T-cell (primary cell): ENCODE results near the gene ITSN1. TPM values are rescaled to one million over a fixed set of nuclear protein-coding genes. Genes with fewer than 3 reads are reported as not detected.

ENCODE experiments used
- ATAC-seq, 4 experiments: fragments of 200-7000 bp in 3 of 4; fragments of 150-1000 bp in 1 of 4; cut with Tn5 transposase; replicated peaks in 1 of 4; 1 replicate in 3 of 4; 2 replicates in 1 of 4; pipeline ENCODE4 v1.10.0; 2021; ENCODE audit warnings: moderate library complexity in 3 of 4, mild to moderate bottlenecking in 2 of 4, moderate number of reproducible peaks in 1 of 4
- CTCF ChIA-PET, 2 donors: fragments of 300-600 bp; sonication (Branson Sonifier 250); formaldehyde crosslinking; loops; one replicate each; lab custom pipeline; 2022; ENCODE audit warnings: antibody characterized with exemption in 2 of 2; lab: Charles Lee
- POLR2A ChIA-PET, 2 donors: fragments of 300-600 bp; sonication (Branson Sonifier 250); formaldehyde crosslinking; loops; one replicate each; lab custom pipeline; 2022; ENCODE audit warnings: antibody characterized with exemption in 2 of 2; lab: Charles Lee
- DNase-seq, 35 experiments: peaks; one replicate each; pipeline versions ENCODE4 v3.0.0 to v3.0.0-alpha.2; 2013 to 2023
- H3K27ac ChIP-seq: one replicate; pipeline ENCODE4 v1.5.1; 2013; ENCODE audit warnings: low read length
- H3K27me3 ChIP-seq, 2 experiments: replicated peaks in 1 of 2; 1 replicate in 1 of 2; 2 replicates in 1 of 2; pipeline versions ENCODE4 v1.6.1 to v1.7.0; 2013; ENCODE audit warnings: low read length in 1 of 2, mixed read lengths in 1 of 2; ENCODE audit not compliant: control insufficient read depth in 2 of 2, insufficient read depth in 2 of 2; ENCODE audit errors: extremely low read depth in 1 of 2
- H3K36me3 ChIP-seq, 2 donors: 1 replicate in 1 of 2; 2 replicates in 1 of 2; pipeline versions ENCODE4 v1.6.1 to v1.7.0; 2013; ENCODE audit warnings: low read length in 1 of 2; ENCODE audit not compliant: control insufficient read depth in 2 of 2, insufficient read depth in 1 of 2; ENCODE audit errors: extremely low read depth in 1 of 2
- H3K4me1 ChIP-seq, 2 experiments: 1 replicate in 1 of 2; 2 replicates in 1 of 2; pipeline versions ENCODE4 v1.6.1 to v1.7.0; 2013; ENCODE audit warnings: low read length in 2 of 2, mixed read lengths in 1 of 2; ENCODE audit not compliant: insufficient read depth in 2 of 2, control insufficient read depth in 1 of 2; ENCODE audit errors: extremely low read depth in 1 of 2
- H3K4me3 ChIP-seq, 2 donors: 1 replicate in 1 of 2; 2 replicates in 1 of 2; pipeline versions ENCODE4 v1.5.1 to v1.7.0; 2013; ENCODE audit warnings: mild to moderate bottlenecking in 2 of 2, low read length in 1 of 2, moderate library complexity in 1 of 2; ENCODE audit not compliant: control insufficient read depth in 1 of 2; ENCODE audit errors: extremely low read depth in 1 of 2
- H3K9me3 ChIP-seq: 2 replicates; pipeline ENCODE4 v1.7.0; 2013
- H3K27ac Mint-ChIP-seq, 2 donors: one replicate each; pipeline ENCODE4 v1.8.0; 2020 to 2021; ENCODE audit warnings: mild to moderate bottlenecking in 2 of 2, mixed read lengths in 2 of 2
- H3K27me3 Mint-ChIP-seq, 2 donors: one replicate each; pipeline ENCODE4 v1.8.0; 2021 to 2022; ENCODE audit warnings: mixed read lengths in 2 of 2
- H3K36me3 Mint-ChIP-seq: one replicate; pipeline ENCODE4 v1.8.0; 2021; ENCODE audit warnings: mixed read lengths
- H3K4me1 Mint-ChIP-seq, 3 donors: one replicate each; pipeline ENCODE4 v1.8.0; 2020 to 2022; ENCODE audit warnings: mixed read lengths in 3 of 3, mild to moderate bottlenecking in 1 of 3
- H3K4me3 Mint-ChIP-seq, 3 donors: one replicate each; pipeline ENCODE4 v1.8.0; 2020 to 2022; ENCODE audit warnings: mild to moderate bottlenecking in 3 of 3, mixed read lengths in 3 of 3, moderate library complexity in 3 of 3
- H3K9me3 Mint-ChIP-seq, 3 donors: one replicate each; pipeline ENCODE4 v1.8.0; 2020 to 2022; ENCODE audit warnings: mixed read lengths in 3 of 3
- WGBS: methylation state at CpG from one replicate; pipeline ENCODE4 v1.1.5; 2013; ENCODE audit warnings: missing lambda C conversion rate; ENCODE audit not compliant: insufficient coverage; 5-methylcytosine and 5-hydroxymethylcytosine counted together
- total RNA-seq, 35 experiments: library from RNA in 6 of 35; stranded (reverse) in 6 of 35; fragments of 120-200 nt in 1 of 35; gene quantifications; one replicate each; pipeline versions ENCODE4 v1.2.1 to v1.2.4 and lab custom pipeline; 2013 to 2026

The ITSN1 gene
- total RNA-seq, 5 donors from 2014 or later (not counting 1 experiment from before 2014, with no cell fraction given) = 2.3 to 3.9 (median 3.0) TPM

- H3K4me1 ChIP-seq = no peaks in the 10 kb centered on the region
- Mint-ChIP-seq H3K4me3 (no peak overlapping the region), H3K9me3 (no peaks in the 10 kb centered on the region), H3K4me1 (no peaks in the 10 kb centered on the region), H3K36me3 (peaks cover 9% of the 10 kb centered on the region), H3K27ac (no peak overlapping the region), H3K27me3 (no peaks in the 10 kb centered on the region)
- POLR2A ChIA-PET = no interaction called here
- WGBS = 100% methylated on average over 2 of the region's 8 CpGs
- H3K36me3 ChIP-seq = no peaks in the 10 kb centered on the region
- no peak overlapping the region for H3K4me3 ChIP-seq
- ATAC-seq (no peak), DNase-seq (no peak)
- no peaks in the 10 kb centered on the region for H3K27me3 ChIP-seq
- no peaks in the 10 kb centered on the region for H3K9me3 ChIP-seq
- H3K27ac ChIP-seq = no peak overlapping the region
- CTCF ChIA-PET = no interaction called here
Observed at GRCh38 chr21:33801424-33802405, 159.4 kb downstream of the ITSN1 start.

GRCh38 chr21:33802481-33802880, 160.2 kb downstream of the ITSN1 start:
- H3K4me1 ChIP-seq = no peaks in the 10 kb centered on the region
- Mint-ChIP-seq H3K4me3 (no peak overlapping the region), H3K27me3 (no peaks in the 10 kb centered on the region), H3K9me3 (no peaks in the 10 kb centered on the region), H3K36me3 (peaks cover 6% of the 10 kb centered on the region), H3K4me1 (no peaks in the 10 kb centered on the region), H3K27ac (no peak overlapping the region)
- ChIA-PET CTCF (no interaction called here), POLR2A (no interaction called here)
- 100% methylated on average over 3 of the region's 4 CpGs for WGBS
- H3K9me3 ChIP-seq = no peaks in the 10 kb centered on the region
- H3K27me3 ChIP-seq = no peaks in the 10 kb centered on the region
- no peak overlapping the region for H3K4me3 ChIP-seq
- ATAC-seq (no peak), DNase-seq (no peak)
- H3K27ac ChIP-seq = no peak overlapping the region
- no peaks in the 10 kb centered on the region for H3K36me3 ChIP-seq

- Mint-ChIP-seq H3K4me1 (no peaks in the 10 kb centered on the region), H3K27ac (no peak overlapping the region), H3K4me3 (no peak overlapping the region), H3K27me3 (no peaks in the 10 kb centered on the region), H3K9me3 (no peaks in the 10 kb centered on the region), H3K36me3 (no peaks in the 10 kb centered on the region)
- ChIA-PET CTCF (no interaction called here), POLR2A (interaction anchor here in 1 of 2 donors (0.5 kb wide), 1 partner anchor 31 kb away, joined by 9 read pairs; no protein-coding TSS in a partner anchor)
- DNase-seq (no peak), ATAC-seq (no peak)
- H3K4me3 ChIP-seq = no peak overlapping the region
- H3K4me1 ChIP-seq = no peaks in the 10 kb centered on the region
- 40% methylated on average over 1 of the region's 2 CpGs for WGBS
- H3K27me3 ChIP-seq = peaks cover 0 to 2% of the 10 kb centered on the region in 2 experiments
- no peaks in the 10 kb centered on the region for H3K36me3 ChIP-seq
- no peaks in the 10 kb centered on the region for H3K9me3 ChIP-seq
- H3K27ac ChIP-seq = no peak overlapping the region
Observed at GRCh38 chr21:33808715-33809367, 166.5 kb downstream of the ITSN1 start.

GRCh38 chr21:33810766-33811165, 168.5 kb downstream of the ITSN1 start:
- DNase-seq = no peak
- no peak overlapping the region for H3K27ac ChIP-seq
- Mint-ChIP-seq H3K4me1 (no peaks in the 10 kb centered on the region), H3K27ac (no peak overlapping the region), H3K27me3 (peaks cover 0 to 4% of the 10 kb centered on the region in 2 donors), H3K9me3 (no peaks in the 10 kb centered on the region), H3K36me3 (peaks cover 4% of the 10 kb centered on the region), H3K4me3 (no peak overlapping the region)
- ChIA-PET CTCF (no interaction called here), POLR2A (no interaction called here)
- no peak overlapping the region for H3K4me3 ChIP-seq
- no peaks in the 10 kb centered on the region for H3K4me1 ChIP-seq
- H3K27me3 ChIP-seq = peaks cover 0 to 2% of the 10 kb centered on the region in 2 experiments
- H3K9me3 ChIP-seq = no peaks in the 10 kb centered on the region
- 90% methylated on average over 4 of the region's 4 CpGs for WGBS
- no peak for ATAC-seq
- H3K36me3 ChIP-seq = no peaks in the 10 kb centered on the region

- Histone ChIP-seq H3K9me3 (no peaks in the 10 kb centered on the region), H3K27ac (no peak overlapping the region), H3K36me3 (no peaks in the 10 kb centered on the region), H3K27me3 (peaks cover 0 to 2% of the 10 kb centered on the region in 2 experiments), H3K4me3 (no peak overlapping the region), H3K4me1 (no peaks in the 10 kb centered on the region)
- Mint-ChIP-seq H3K4me3 (no peak overlapping the region), H3K27ac (no peak overlapping the region), H3K4me1 (no peaks in the 10 kb centered on the region), H3K36me3 (peaks cover 4% of the 10 kb centered on the region), H3K27me3 (peaks cover 0 to 4% of the 10 kb centered on the region in 2 donors), H3K9me3 (no peaks in the 10 kb centered on the region)
- ATAC-seq = no peak
- WGBS = 100% methylated on average over 2 of the region's 5 CpGs
- no peak for DNase-seq
- ChIA-PET CTCF (interaction anchor here in 1 of 2 donors (0.6 kb wide), 1 partner anchor 537 kb away, joined by 3 read pairs; no protein-coding TSS in a partner anchor), POLR2A (no interaction called here)
Observed at GRCh38 chr21:33811167-33812010, 169.1 kb downstream of the ITSN1 start.
